Measurements from ENCODE around the gene GAS2L1.

GAS2L1 gene

DNA sequence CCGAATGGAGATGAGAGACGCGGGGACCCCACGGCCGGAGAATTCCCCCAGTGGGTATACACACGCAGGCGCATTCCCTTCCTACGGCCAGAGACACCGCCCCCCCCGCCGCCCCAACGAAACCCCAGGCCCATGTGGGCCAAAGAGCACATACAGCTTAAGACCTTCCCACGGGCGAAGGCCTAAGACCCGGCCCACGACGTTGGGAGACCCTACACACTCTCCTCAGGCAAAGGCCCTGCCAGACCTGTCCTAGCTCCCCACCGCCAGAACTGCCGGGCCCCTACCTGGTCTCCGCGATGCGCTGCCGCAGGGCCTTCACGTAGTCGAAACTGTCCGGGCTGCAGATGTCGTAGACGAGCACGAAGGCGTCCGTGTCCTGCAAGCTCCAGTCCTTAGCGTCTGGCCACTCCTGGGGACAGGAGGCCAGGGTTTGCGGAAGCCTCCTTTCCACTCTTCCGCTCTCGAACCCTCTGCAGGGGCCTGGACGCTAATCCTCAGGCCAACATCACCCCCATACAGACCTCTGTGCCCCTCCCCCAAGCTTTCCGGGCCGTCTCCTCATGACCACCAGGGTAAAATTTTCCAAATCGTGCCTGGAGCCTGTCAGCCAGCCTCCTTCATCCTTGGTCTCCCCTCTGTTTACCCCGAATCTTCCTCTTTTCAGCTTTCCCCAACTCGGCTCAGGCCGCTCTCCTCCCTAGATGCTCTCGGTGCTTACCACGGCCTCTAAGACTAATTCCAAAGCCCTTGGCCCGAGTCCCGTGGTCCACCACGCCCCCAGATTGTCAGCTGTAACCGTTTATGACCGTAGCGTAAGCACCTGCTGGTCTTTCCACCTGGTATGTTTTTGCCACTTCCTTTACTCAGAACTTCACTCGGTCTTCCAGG is 7.4 kb downstream of the GAS2L1 start:
- Histone ChIP-seq H3K9me3 (no peaks in the 10 kb centered on the region), H3K4me1 (peaks cover 7% of the 10 kb centered on the region), H3K4me3 (ENCODE audit: low read depth, low read length) (no peak overlapping the region), H3K27me3 (peaks cover 52% of the 10 kb centered on the region), H3K36me3 (no peaks in the 10 kb centered on the region)
- TF ChIP-seq, protein P1, sequence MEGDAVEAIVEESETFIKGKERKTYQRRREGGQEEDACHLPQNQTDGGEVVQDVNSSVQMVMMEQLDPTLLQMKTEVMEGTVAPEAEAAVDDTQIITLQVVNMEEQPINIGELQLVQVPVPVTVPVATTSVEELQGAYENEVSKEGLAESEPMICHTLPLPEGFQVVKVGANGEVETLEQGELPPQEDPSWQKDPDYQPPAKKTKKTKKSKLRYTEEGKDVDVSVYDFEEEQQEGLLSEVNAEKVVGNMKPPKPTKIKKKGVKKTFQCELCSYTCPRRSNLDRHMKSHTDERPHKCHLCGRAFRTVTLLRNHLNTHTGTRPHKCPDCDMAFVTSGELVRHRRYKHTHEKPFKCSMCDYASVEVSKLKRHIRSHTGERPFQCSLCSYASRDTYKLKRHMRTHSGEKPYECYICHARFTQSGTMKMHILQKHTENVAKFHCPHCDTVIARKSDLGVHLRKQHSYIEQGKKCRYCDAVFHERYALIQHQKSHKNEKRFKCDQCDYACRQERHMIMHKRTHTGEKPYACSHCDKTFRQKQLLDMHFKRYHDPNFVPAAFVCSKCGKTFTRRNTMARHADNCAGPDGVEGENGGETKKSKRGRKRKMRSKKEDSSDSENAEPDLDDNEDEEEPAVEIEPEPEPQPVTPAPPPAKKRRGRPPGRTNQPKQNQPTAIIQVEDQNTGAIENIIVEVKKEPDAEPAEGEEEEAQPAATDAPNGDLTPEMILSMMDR (IDR thresholded peaks at IDR 0.05; ENCODE audit: low read depth, low read length): no peak
- DNase-seq: no peak

DNA sequence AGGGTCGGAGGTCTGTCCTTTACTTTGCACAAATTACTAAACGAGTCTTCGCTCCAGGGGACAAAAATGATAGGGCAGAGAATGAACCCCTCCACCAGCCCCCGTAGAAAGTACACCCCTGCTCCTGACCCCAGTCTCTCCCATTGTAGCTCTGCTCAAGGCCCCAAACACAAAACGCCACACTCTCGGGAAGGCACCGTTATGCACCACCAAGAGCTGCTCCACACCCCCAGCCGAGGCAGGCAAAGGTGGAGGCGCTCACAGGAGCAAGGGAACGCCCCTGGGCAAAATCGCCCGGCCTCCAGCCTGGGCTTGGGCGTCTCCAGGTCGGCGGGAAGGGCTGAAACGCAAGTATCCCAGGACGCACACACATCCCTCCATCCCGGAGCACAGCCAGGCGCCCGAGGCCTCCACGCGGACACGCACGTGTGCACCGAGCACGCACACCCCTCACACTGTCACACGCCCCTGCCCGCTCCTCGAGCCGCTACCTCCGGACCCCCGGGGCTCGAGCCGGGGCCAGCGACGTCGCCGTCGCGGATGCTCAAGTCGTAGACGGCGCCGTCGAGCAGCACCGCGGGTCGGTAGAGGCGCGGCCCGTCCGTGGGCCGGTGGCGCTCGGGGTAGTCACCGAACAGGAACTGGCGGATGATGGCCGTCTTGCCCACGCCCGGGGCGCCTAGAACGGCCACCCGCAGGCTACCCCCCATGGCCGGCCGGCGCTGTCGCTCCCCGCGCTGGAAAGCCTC is 8.3 kb downstream of the GAS2L1 start:
- Histone ChIP-seq H3K36me3 (no peaks in the 10 kb centered on the region), H3K4me3 (ENCODE audit: low read depth, low read length) (no peak overlapping the region), H3K4me1 (peaks cover 7% of the 10 kb centered on the region), H3K27me3 (peaks cover 52% of the 10 kb centered on the region), H3K9me3 (no peaks in the 10 kb centered on the region)
- TF ChIP-seq, protein P1 (IDR thresholded peaks at IDR 0.05; ENCODE audit: low read depth, low read length): no peak
- no peak for DNase-seq

DNA sequence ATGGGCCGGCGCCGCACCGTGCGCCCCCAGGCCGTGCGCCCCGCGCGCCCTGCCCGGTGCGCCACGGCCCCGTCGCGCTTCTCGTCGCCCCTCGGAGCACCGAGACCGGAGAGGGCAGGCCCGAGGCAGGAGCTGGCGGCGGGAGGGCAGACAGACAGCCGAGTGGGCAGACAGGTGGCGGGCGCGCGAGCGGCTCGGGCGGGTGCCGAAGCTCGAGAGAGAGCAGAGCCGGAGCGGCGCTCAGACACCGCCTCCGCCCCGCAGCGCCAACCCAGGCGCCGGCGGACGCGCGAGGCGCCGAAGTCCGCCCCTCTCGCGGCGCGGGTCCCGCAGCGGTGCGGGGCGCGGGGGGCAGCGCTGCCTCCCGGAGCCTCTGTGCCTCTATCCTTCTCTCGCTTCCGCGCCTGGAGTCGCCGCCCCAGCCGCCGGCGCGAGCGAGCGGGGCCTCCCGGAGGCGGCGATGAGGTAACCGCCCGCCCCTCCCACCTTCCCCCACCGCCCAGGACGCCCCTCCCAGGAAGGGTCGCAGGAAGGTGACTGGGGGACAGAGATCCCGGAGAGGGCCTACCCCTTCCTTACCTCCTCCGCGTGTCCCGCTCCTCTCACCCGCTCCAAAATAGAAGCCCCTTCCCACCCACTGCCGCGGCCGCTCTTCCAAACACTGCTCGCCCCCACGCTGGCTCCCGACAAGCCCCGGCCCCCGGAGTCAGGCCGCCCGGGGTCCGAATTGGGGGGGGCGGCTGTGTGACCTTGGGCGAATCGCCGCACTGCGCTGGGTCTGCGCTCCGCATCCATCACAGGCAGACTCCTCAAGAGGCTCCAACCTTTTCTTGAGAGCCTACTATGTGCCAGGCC is 9.1 kb downstream of the GAS2L1 start, which contains the start of gene RASL10A:
Gene RASL10A, minus strand, starts transcription at position 412 of the 855 bp plus-strand sequence. CDS start 451 bp downstream, outside the sequence.
- TF ChIP-seq, protein P1 (IDR thresholded peaks at IDR 0.05; ENCODE audit: low read depth, low read length): no peak
- Histone ChIP-seq H3K4me1 (peaks cover 7% of the 10 kb centered on the region), H3K4me3 (ENCODE audit: low read depth, low read length) (no peak within 1 kb of the TSS; the same call in 1 of the 2 replicates), H3K27me3 (peaks cover 52% of the 10 kb centered on the region), H3K36me3 (no peaks in the 10 kb centered on the region), H3K9me3 (no peaks in the 10 kb centered on the region)
- DNase-seq: no peak

DNA sequence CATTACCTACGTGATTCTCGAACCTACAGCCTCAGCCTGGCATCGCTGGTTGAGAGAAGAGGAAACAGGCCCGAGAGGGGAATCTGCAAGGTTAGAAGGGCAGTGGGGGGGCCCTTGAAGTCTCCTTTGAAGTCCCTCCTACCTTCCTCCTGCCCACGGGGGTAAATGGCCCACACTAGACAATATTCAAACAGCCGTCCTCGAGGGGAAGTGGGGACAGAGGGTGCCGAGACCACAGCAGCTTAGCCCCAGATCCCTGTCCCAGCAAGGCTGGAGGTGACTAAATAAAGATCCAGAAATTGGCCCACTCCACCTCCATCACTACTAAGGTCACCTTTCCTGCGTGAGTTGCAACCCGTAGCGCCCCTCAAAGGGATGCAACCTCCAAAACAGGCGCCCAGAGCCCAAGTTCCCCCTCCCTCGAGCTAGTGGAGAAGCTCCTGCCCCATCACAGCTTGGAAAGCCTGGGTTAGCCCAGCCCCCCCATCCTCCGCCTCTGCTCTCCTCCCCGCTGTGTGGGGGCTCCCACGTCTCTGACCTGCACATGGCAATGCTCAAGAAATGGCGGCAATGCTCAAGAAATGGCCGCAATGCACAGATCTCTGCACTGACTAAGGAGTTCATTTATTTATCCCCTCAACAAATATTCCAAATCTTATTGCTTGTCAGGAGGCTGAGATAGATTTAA is 9.8 kb downstream of the GAS2L1 start:
- TF ChIP-seq, protein P1 (IDR thresholded peaks at IDR 0.05; ENCODE audit: low read depth, low read length): no peak
- peaks cover 52% of the 10 kb centered on the region for H3K27me3 ChIP-seq

DNA sequence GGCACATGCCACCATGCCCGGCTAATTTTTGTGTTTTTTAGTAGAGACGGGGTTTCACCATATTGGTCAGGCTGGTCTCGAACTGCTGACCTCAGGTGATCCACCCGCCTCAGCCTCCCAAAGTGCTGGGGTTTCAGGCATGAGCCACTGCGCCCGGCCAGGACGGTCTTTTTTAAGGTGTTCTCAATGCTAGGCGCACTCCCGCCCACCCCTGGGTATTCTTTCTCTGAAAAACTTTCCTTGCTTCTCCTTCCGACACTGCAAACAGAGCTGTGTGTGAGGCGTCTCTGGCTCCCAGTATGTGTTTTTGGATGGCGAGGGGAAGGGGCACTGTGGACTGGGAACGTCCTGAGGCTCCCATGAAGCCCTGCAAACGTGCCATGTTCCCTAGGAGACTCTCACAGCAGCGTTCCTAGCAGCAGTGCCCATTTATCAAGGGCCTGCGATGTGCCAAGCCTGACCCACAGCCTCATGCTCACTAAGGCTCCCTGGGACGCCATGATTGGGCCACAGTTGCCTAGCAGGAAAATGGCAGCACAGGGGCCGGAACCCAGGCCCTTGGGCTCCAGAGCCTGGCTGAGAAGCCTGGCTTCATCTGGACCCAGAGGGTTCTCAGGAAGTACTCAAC is 11.5 kb downstream of the GAS2L1 start:
- H3K27me3 ChIP-seq: peaks cover 36% of the 10 kb centered on the region
- no peak overlapping the region for H3K4me3 ChIP-seq (ENCODE audit: low read depth, low read length)
- no peaks in the 10 kb centered on the region for H3K4me1 ChIP-seq
- TF ChIP-seq, protein P1 (IDR thresholded peaks at IDR 0.05; ENCODE audit: low read depth, low read length): no peak
- no peaks in the 10 kb centered on the region for H3K36me3 ChIP-seq
- no peaks in the 10 kb centered on the region for H3K9me3 ChIP-seq
- no peak for DNase-seq

More for the DNA sequence above, 9.8 kb downstream of the GAS2L1 start:
- no peak for DNase-seq
- no peaks in the 10 kb centered on the region for H3K36me3 ChIP-seq
- H3K4me1 ChIP-seq: peaks cover 2% of the 10 kb centered on the region; the same call in 1 of the 2 replicates
- no peaks in the 10 kb centered on the region for H3K9me3 ChIP-seq
- no peak overlapping the region for H3K4me3 ChIP-seq (ENCODE audit: low read depth, low read length)

All from BE2C (cell line).